IPS DF 4.7 (cell line): ENCODE data around the gene TYRO3.

Source experiments
- DNase-seq: peaks from one replicate; pipeline ENCODE4 v3.0.0-alpha.2; 2013; ENCODE audit warnings: low spot score; ENCODE audit errors: extremely low read depth

Gene TYRO3

GRCh38 chr15:41558400-41559238 is at the start of gene TYRO3:
Gene TYRO3, plus strand, starts transcription at chr15:41559212. Its CDS starts 46 bp downstream, at chr15:41559258.
- DNase-seq = no peak

- DNase-seq = no peak
Observed at GRCh38 chr15:41510728-41511127, 48.3 kb upstream of the TYRO3 start.

- DNase-seq = no peak
Observed at GRCh38 chr15:41511331-41511898, 47.6 kb upstream of the TYRO3 start.

DNA sequence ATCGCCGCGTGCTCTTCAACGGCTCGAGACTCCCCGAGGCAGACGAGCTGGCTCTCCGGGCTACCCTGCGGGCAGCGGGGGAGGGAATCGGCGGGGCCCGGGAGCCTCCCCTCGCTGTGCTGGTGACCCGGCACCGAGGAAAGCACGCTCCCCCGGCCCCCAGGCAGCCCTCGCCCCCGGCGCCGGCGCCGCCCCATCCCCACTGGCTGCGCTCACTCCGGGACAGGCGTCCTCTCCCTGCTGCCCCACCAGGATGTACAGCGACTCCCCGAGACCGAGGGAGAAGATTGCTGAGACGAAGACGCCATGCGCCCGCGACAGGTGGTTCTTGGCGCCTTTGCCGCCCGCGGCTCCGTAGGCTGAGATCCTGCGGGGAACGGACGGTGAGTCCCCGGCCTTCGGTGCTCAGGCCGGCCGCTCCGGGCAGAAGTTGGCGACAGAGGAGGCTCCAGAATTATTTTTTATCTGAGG is 47.1 kb upstream of the TYRO3 start:
- no peak for DNase-seq

DNA sequence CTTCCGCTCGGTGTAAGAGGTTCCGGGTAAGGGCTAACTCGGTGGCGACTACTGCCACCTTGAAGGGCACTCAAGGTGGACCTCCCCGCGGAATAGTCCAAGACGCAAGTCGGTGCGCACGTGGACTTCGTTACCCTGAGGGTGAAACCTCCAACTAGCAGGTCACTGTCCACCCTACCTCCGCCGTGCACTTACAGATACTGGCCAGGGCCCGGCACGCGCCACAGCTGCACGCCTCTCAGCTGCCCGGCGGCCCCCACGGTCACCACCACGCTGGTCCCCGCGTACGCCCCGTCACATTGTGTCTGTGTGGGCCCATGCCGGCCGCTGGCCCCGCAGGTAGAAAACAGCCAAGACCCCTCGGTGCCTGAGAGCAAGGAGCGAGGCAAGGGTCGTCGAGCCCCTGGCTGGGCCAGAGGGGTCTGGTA is 46.5 kb upstream of the TYRO3 start:
- DNase-seq = no peak

DNA sequence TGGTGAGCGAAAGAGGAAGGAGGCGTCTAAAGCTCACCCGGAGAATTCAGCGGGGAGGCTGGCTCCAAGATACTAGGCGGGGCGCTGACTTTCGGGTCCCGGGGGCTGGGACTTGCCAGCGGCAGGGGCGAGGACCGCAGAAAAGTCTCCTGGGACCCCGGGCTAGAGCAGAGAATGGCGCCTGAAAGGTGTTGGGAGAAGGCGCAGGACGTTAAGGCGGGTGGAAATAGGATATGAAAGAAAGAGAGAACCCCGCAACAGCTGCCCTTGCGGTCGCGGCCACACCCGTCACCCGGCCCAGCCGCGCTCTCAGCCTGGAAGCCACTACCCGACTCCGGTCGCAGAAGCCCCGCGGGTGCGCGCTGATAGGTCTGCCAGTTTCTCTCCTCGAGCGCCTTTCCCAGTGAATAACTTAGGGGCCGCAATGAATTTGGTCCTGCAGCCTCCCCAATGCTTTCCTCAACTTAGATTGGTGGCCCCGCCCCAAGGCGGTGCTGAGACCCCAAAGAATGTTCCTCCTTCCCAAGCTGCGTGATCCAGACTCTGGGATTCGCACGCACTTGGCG is 46.0 kb upstream of the TYRO3 start:
- no peak for DNase-seq

GRCh38 chr15:41513506-41514227 is 45.3 kb upstream of the TYRO3 start, which contains the start of gene LTK:
Gene LTK, minus strand, starts transcription at chr15:41513827. Its CDS starts 118 bp downstream, at chr15:41513709.
- no peak for DNase-seq

GRCh38 chr15:41517895-41518449 is 41.0 kb upstream of the TYRO3 start:
- no peak for DNase-seq

GRCh38 chr15:41520636-41521035 is 38.4 kb upstream of the TYRO3 start:
- DNase-seq = no peak

GRCh38 chr15:41521614-41522013 is 37.4 kb upstream of the TYRO3 start:
- DNase-seq = no peak

GRCh38 chr15:41523097-41523496 is 35.9 kb upstream of the TYRO3 start:
- no peak for DNase-seq

DNA sequence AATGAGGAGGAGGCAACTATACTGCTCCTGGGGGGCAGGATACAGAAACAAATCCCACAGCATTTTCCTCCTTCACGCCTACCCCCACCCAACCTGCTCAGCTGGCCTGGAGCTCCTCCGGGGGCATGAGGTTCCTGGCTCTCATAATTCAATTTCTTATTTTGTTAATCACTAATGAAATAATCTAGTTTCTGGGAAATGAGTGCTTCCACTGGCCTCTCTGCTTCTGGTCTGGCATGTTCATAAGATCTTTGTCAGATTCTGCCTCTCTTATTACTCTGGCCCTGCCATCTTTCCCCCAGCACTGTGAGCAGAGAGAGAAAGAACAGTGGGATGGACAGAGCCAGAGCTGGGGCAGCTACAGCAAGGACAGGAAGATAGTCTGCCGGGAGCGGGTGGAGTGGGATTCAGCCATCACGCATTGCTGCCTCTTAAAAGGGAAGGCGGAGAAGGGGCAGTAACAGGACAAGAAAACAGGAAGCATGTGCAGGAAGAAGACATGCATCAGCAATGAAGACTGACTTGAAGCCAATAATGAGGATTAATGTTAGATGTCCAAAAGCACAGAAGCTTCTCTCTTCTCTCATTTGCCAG is 28.6 kb upstream of the TYRO3 start:
- no peak for DNase-seq

DNA sequence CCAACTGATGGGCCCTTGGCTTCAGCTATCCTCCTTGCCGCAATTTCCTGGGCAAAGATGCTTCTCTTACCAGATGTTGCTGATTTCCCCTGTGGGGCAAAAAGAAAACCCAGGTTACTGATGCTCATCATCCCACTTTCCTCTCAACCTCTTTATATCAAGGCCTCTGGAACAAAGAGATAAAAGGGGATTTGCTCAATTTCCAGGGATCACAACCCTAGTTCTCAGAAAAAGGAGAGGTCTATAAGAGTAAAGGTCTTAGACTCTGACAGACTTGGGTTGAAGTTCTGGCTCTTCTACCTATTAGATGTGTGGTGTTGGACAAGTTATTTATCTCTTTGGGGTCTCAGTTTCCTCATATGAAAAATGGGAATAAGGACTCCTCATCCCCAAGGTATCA is 23.5 kb upstream of the TYRO3 start:
- no peak for DNase-seq

DNA sequence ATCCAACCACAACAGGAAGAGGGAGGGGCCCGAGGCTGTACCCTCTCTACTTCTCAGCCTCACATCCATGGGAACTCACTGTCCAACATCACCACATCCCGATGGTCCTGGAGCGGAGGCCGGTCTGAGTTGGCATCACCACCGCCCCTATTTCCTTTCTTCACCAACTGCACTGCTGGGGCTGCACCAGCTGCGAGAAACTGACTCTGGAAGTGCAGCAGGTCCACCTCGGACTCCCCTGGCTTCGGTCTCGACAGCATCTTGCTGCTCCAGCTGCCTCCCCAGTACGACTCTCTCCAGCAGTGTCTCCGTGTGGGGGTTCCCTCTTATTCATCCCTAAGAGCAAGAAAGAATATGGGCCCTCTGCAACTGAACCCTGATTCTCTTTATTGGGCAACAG is 22.1 kb upstream of the TYRO3 start:
- no peak for DNase-seq

- DNase-seq = no peak
Observed at GRCh38 chr15:41543521-41543870, 15.5 kb upstream of the TYRO3 start.

DNA sequence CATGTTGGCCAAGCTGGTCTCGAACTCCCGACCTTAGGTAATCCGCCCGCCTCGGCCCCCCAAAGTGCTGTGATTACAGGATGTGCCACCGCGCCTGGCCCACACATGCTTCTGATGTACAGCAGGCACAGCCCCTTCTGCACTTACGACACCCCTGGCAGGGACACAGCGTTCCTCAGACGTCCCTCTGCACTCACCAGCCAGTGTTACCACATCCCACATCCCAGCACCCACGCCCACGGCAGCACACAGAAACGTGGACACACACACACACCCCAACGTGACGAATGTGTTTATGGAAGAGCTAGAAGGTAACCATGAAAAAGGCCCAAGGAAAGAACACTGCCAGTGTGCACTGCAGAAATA is 14.4 kb upstream of the TYRO3 start:
- no peak for DNase-seq

- DNase-seq = no peak
Observed at GRCh38 chr15:41545218-41545617, 13.8 kb upstream of the TYRO3 start.

DNA sequence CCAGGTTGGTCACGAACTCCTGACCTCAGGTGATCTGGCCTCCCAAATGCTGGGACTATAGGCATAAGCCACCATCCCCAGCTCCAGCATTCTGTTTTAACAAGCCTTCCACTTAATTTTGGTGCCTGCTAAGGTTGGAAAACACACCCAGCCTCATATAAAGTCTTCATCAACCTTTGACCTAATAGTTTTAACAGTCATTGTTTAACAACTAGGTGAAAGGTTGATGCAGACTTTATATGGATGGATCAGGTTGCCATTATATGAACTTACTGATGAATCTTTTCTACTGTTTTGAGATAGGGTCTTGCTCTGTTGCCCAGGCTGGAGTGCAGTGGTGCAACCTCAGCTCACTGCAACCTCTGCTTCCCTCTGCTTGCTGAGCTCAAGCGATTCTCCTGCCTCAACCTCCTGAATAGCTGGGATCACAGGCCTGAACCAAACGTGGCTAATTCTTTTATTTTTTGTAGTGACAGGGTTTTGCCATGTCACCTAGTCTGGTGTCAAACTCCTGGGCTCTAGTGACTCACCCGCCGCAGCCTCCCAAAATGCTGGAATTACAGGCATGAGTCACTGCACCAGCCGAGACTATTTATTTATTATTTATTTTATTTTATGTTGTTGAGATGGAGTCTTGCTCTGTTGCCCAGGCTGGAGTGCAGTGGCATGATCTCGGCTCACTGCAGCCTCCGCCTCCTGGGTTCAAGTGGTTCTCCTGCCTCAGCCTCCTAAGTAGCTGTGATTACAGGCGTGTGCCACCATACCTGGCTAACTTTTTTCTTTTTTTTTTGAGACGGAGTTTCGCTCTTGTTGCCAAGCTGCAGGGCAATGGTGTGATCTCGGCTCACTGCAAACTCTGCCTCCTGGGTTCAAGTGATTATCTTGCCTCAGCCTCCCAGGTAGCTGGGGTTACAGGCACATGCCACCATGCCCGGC is 11.9 kb upstream of the TYRO3 start:
- DNase-seq = no peak

DNA sequence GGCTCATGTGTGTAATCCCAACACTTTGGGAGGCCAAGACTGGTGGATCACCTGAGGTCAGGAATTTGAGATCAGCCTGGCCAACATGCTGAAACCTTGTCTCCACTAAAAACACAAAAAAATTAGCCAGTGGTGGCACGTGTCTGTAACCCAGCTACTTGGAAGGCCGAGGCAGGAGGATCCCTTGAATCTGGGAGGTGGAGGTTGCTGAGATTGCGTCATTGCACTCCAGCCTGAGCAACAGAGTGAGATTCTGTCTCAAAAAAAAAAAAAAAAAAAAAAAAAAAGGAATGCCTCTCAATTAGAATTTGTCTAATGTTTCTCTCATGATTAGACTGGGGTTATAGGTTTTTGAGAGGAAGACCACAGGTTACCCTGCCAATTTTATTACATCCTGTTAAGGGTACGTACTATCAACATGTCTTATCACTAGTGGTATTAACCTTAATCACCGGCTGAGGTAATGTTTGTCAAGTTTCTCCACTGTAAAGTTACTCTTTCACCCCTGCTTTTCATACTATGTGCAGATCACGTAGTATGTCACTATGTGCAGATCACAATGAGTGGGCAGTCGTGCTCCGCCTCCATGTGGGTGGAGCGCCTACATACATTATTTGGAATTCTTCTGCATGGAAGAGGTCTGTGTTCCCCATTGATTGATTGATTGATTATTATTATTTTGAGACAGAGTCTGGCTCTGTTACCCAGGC is 8.8 kb upstream of the TYRO3 start:
- no peak for DNase-seq

- no peak for DNase-seq
Observed at GRCh38 chr15:41553731-41554130, 5.3 kb upstream of the TYRO3 start.
